A549 (cell line): ENCODE measurements around the gene TRAF7. TPM values are rescaled to one million over a fixed set of nuclear protein-coding genes. Genes with fewer than 3 reads are reported as not detected.
A peak's percentile ranks its signal among the peaks of the same experiment; 100 is the strongest.
"Not testable (repeated sequence)": the region's sequence is repeated elsewhere in the genome, so short reads cannot be mapped to it uniquely, and the experiment has no call there.

ENCODE experiments used
- ATAC-seq, 2 experiments: fragments of 200-7000 bp in 1 of 2; fragments of >200 bp in 1 of 2; cut with Nextera tagmentation in 1 of 2; cut with Tn5 transposase in 1 of 2; 3 replicates each; pipeline versions ENCODE4 v1.8.0 to v1.9.1; 2018 to 2020; ENCODE audit warnings: mild to moderate bottlenecking in 1 of 2, moderate library complexity in 1 of 2
- CTCF ChIA-PET: fragments of 300-600 bp; sonication (Branson Sonifier 250); formaldehyde crosslinking; extraction: SDS; loops from one replicate; lab custom pipeline; 2021; ENCODE audit warnings: antibody characterized with exemption, inconsistent platforms; lab: Yijun Ruan, JAX
- POLR2A ChIA-PET: fragments of 350-600 bp; formaldehyde crosslinking; extraction: SDS; loops from one replicate; lab custom pipeline; 2021; ENCODE audit warnings: antibody characterized with exemption, inconsistent platforms; lab: Yijun Ruan, JAX
- DNase-seq, 2 experiments: peaks; one replicate each; pipeline versions ENCODE4 v3.0.0 to v3.0.0-alpha.2; 2011 to 2016; ENCODE audit warnings: low read depth in 1 of 2, low spot score in 1 of 2
- FAIRE-seq: peaks from 2 replicates; lab custom pipeline; 2011; peaks lifted over from hg19 to GRCh38; lab: Jason Lieb, UNC
- H3K27ac ChIP-seq, 2 experiments: fragments of >200 bp; sonication (Bioruptor Twin); formaldehyde crosslinking; 3 replicates each; pipeline ENCODE4 v1.5.1; 2016 to 2017
- H3K4me1 ChIP-seq: fragments of >200 bp; sonication (Bioruptor Twin); formaldehyde crosslinking; 3 replicates; pipeline ENCODE4 v1.6.1; 2016
- H3K4me2 ChIP-seq: fragments of >200 bp; sonication (Bioruptor Twin); formaldehyde crosslinking; 3 replicates; pipeline ENCODE4 v1.6.1; 2016
- H3K4me3 ChIP-seq: fragments of >200 bp; sonication (Bioruptor Twin); formaldehyde crosslinking; 3 replicates; pipeline ENCODE4 v1.5.1; 2016
- H3K9me3 ChIP-seq: fragments of >200 bp; sonication (Bioruptor Twin); formaldehyde crosslinking; 3 replicates; pipeline ENCODE4 v1.6.1; 2016
- WGBS: methylation state at CpG from one replicate; pipeline ENCODE4 v1.1.6; 2017; ENCODE audit errors: missing lambda C conversion rate; 5-methylcytosine and 5-hydroxymethylcytosine counted together
- polyA plus RNA-seq, 4 experiments: library from polyadenylated mRNA; depleted of rRNA in 3 of 4; stranded (reverse); fragments of >200 nt; fragmentation: RNase III in 1 of 4; extraction: RNeasy Plus Mini Kit Qiagen cat#74134 plus additional on column Dnase treatment in 1 of 4; gene quantifications; 2 replicates in 3 of 4; 3 replicates in 1 of 4; pipeline ENCODE4 v1.2.3, GENCODE V29; 2011 to 2017

Gene TRAF7
- polyA plus RNA-seq, 2 of the 4 experiments (the other 2 are of a cell fraction): 31.9 to 50.0 TPM

DNA sequence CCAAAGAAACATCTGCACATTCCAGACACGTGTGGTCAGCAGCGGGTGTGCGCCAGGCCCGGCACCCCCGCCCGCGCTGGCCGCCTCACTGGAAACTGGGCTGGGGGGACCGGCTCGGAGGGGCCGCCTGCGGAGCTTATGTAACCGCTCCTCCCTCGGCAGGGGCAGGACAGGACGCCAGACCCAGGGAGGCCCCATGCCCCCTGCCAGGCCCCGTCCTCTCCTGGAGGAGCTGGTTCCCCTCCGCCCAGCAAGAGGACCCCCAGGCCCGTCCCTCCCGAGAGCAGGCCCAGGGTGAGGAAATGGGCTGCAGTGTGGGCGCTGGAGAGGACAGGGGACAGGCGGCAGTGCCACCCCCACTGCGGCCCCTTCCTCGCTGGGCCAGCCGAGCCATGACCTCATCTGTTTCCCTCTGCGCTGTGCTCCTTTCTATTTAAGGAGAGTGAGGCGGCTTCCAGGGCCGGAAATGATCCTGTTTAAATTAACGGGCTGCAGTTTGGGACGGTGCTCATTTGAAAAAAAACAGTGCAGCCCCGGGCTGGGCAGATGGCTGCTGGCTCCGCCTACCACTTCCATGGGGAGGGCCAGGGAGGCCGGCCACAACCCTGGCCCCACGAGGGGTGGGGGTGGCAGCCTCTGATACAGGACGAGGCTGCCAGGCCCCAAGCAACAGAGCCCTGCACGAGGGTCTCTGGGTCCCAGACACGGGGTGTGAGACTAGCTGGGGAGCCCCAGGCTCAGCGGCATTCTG lies 30.7 kb upstream of the TRAF7 start:
- peaks cover 18% of the 10 kb centered on the region for H3K4me1 ChIP-seq
- DNase-seq, H3K4me3 ChIP-seq, FAIRE-seq, ATAC-seq, POLR2A ChIA-PET, H3K4me2 ChIP-seq, CTCF ChIA-PET, H3K9me3 ChIP-seq: not testable (repeated sequence)
- H3K27ac ChIP-seq: 0 out of 6 replicates have a peak overlapping the region, but pooled peaks of 1 of the 2 experiments have one; percentile 8
- WGBS: 82% methylated on average over 29 of the region's 37 CpGs

DNA sequence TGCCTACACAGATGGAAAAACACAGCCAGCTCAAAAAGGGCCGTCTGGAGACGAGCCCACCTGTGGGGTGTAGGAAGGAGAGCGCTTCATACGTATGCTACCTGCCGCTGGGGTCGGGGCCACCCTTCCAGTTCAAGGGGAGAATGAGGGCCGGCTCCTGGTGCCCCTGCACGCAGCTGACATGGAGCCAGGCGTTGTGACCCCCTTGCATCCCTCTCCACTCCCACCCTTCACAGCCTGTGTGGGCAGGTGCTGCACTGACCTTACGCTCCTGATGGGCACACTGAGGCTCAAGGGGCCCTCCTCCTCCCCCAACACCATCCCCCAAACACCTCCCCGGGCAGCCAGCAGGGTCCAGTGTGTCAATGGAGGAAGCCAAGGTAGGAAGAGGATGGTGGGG lies 30.0 kb upstream of the TRAF7 start:
- H3K27ac ChIP-seq, H3K4me3 ChIP-seq, ATAC-seq, FAIRE-seq, DNase-seq, H3K9me3 ChIP-seq, H3K4me2 ChIP-seq, POLR2A ChIA-PET, CTCF ChIA-PET: not testable (repeated sequence)
- peaks cover 18% of the 10 kb centered on the region for H3K4me1 ChIP-seq
- WGBS: 78% methylated on average over 10 of the region's 11 CpGs

DNA sequence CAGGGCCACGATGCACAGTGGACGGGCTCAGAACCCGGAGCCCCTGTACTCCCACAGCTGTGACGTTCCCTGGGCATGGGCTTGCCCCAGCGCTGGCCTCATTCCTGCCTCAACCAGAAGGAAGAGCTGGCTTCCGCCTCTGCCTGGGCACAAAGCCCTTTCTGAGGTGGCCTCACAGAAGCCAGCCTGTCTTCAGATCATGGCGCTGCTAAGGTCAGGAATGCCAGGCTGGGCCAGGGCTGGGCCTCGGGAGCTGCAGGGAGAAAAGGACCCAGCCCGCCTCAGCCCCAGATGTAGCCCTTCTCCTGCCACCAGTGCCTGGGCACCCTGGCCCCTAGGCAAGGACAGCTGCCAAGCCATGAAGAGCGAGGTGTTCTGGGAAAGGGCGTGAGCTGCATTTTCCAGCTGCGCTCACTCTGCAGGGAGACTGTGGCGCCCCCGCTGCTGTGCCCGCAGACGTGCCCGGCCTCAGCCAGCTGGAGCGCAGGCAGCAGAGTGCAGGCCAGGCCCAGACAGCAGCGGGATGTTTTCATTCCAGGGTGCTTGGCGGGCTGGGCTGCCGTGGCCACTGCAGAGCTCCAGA lies 29.3 kb upstream of the TRAF7 start:
- not testable (repeated sequence) for H3K27ac ChIP-seq, ATAC-seq
- CTCF ChIA-PET: interaction anchor here (1.0 to 1.7 kb wide), 2 partner anchors 14 to 123 kb away, joined by 3 to 9 read pairs; no protein-coding TSS in a partner anchor

DNA sequence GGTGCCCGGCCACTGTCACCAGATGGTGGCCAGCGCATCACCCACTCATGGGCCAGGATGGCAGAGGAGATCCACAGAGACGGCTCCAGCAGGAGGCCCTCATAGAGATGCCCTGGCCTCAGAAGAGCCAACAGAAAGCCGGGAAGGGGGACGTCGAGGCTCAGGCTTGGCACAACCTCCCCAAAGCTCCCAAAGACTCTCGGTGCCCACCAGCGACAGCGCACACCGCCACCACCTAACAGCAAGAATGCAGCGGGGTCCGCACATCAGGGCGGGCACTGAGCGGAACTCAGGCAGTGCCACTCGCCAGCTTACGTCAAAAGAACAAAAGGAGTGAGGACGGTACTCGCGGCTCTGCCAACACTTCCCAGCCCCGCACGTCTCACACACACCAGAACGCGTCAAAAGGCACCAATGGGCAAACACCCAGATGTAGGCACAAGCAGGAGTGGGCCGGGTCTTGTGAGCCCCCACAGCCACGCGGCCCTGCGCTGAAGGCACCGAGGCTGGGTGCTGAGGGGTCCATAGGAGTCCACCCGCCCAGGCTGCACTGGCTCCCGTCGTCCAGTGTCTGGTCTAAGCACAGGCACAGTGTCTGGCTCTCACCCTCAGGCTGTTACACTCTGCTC lies 28.5 kb upstream of the TRAF7 start:
- DNase-seq, H3K4me3 ChIP-seq, POLR2A ChIA-PET, FAIRE-seq, H3K9me3 ChIP-seq: not testable (repeated sequence)
- Histone ChIP-seq H3K4me1 (peaks cover 18% of the 10 kb centered on the region), H3K4me2 (peak overlapping the region; percentile 59; the same call in 2 of the 3 replicates), H3K27ac (peak overlapping the region; percentile 38 to 69; a peak in 4 of 6 replicates)
- 95% methylated on average over 31 of the region's 31 CpGs for WGBS
- CTCF ChIA-PET: interaction anchor here (1.0 to 1.7 kb wide), 2 partner anchors 13 to 123 kb away, joined by 3 to 9 read pairs; no protein-coding TSS in a partner anchor
- peak in 1 of 2 experiments; percentile 22; a peak in 3 of 6 replicates for ATAC-seq

More for the DNA sequence above, 29.3 kb upstream of the TRAF7 start:
- FAIRE-seq, DNase-seq, POLR2A ChIA-PET, H3K9me3 ChIP-seq, H3K4me2 ChIP-seq, H3K4me3 ChIP-seq: not testable (repeated sequence)
- peaks cover 18% of the 10 kb centered on the region for H3K4me1 ChIP-seq
- WGBS: 89% methylated on average over 15 of the region's 21 CpGs

DNA sequence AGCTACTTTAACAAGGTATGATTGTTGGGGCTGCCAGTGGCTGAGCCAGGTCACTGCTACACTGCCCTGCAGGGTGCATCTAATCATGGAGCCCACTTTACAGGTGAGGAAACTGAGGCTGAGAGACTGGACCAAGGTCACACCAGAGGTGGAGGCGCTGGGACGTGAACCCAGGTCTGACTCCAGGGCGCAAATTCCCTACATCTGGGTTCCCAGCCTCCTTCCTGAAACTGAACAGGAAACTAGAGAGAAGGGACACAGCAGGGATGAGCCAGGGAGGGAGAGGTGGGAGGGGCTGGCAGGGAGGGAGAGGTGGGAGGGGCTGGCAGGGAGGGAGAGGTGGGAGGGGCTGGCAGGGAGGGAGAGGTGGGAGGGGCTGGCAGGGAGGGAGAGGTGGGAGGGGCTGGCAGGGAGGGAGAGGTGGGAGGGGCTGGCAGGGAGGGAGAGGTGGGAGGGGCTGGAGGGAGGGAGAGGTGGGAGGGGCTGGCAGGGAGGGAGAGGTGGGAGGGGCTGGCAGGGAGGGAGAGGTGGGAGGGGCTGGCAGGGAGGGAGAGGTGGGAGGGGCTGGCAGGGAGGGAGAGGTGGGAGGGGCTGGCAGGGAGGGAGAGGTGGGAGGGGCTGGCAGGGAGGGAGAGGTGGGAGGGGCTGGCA lies 27.8 kb upstream of the TRAF7 start:
- POLR2A ChIA-PET, FAIRE-seq, H3K4me3 ChIP-seq, H3K9me3 ChIP-seq: not testable (repeated sequence)
- DNase-seq (peak in 1 of 2 experiments; percentile 61), ATAC-seq (peak; percentile 42 to 59; a peak in 5 of 6 replicates)
- Histone ChIP-seq H3K4me1 (peaks cover 18% of the 10 kb centered on the region), H3K27ac (peak overlapping the region; percentile 38 to 69; a peak in 4 of 6 replicates), H3K4me2 (peak overlapping the region; percentile 59; the same call in 2 of the 3 replicates)
- WGBS: 0% methylated on average over 3 of the region's 3 CpGs
- CTCF ChIA-PET: interaction anchor here (1.7 kb wide), 1 partner anchor 12 kb away, joined by 9 read pairs; no protein-coding TSS in a partner anchor

DNA sequence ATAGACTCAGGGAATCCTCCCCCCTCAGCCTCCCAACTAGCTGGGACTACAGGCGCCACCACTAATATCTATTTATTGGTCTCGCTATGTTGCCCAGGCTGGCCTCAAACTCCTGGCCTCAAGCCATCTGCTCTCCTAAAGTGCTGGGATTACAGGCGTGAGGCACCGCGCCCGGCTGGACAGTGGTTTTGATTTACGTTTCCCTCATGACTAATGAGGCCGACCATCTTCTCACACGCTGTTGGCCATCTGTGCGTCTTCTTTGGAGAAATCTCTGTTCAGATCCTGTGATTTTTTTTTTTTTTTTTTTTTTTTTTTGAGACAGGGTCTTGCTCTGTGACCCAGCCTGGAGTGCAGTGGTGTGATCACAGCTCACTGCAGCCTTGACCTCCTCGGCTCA lies 26.3 kb upstream of the TRAF7 start:
- FAIRE-seq, H3K9me3 ChIP-seq, POLR2A ChIA-PET, DNase-seq, H3K4me3 ChIP-seq: not testable (repeated sequence)
- Histone ChIP-seq H3K27ac (peak overlapping the region in 1 of 2 experiments; percentile 98; a peak in 3 of 6 replicates), H3K4me1 (peaks cover 18% of the 10 kb centered on the region), H3K4me2 (peak overlapping the region; percentile 87)
- CTCF ChIA-PET: interaction anchor here (1.1 kb wide), 1 partner anchor 23 kb away, joined by 3 read pairs; no protein-coding TSS in a partner anchor
- peak in 1 of 2 experiments; percentile 6; a peak in 1 of 6 replicates for ATAC-seq
- 70% methylated on average over 10 of the region's 11 CpGs for whole genome bisulfite sequencing

DNA sequence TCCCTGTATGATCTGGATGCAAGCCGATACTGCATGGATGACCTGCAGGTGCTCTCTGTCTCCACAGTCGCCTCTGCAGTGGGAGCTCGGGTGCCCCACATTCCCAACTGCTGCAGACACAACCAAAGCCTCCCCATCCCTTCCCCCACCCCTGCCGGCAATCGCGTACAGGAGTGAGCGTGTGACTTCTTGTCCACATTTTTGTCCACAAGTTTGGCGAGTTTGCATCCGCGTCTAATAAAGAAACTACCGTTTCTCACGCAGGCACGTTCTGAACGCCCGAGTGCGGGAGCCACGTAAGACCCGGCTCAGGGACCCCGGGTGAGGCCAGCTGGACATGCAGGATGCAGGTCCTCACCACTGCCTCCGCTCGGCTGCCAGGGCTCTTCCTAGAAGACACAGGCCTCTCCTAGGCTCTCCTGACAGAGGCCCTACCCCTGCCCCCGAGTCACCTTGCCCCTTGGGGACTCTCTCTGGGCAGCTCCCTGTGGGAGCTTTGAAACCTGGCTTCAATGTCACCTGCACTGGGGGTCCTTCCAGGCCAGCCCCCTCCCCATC lies 25.6 kb upstream of the TRAF7 start:
- DNase-seq, H3K9me3 ChIP-seq, POLR2A ChIA-PET, ATAC-seq, CTCF ChIA-PET, H3K27ac ChIP-seq, FAIRE-seq, H3K4me3 ChIP-seq, H3K4me2 ChIP-seq: not testable (repeated sequence)
- 91% methylated on average over 22 of the region's 22 CpGs for WGBS
- peaks cover 15% of the 10 kb centered on the region for H3K4me1 ChIP-seq

DNA sequence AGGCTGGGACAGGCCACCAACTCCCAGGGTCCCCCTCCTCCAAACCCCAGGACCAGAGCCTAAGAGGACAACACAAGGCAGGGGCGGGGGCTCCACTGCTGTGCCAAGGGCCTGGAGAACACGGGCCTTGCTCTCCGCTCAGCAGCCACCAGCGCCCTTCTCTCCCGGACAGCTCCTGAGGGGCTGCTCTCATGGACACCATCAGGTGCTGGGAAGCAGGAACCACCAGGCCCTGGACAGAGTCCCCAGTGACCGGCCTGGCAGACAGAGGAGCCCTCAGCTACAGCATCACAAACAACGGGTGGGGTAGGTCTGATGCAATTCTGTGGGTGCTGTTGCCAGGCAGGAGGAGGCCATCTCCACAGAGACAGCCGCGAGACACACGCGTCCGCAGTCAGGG lies 21.8 kb upstream of the TRAF7 start:
- ATAC-seq, H3K4me3 ChIP-seq, H3K9me3 ChIP-seq, POLR2A ChIA-PET, CTCF ChIA-PET, H3K4me1 ChIP-seq, DNase-seq, FAIRE-seq: not testable (repeated sequence)
- WGBS: no CpG with 5 or more reads among the region's 12 CpGs
- peak overlapping the region; percentile 44; the same call in 2 of the 3 replicates for H3K4me2 ChIP-seq
- H3K27ac ChIP-seq: peak overlapping the region in 1 of 2 experiments; percentile 60; a peak in 1 of 6 replicates

DNA sequence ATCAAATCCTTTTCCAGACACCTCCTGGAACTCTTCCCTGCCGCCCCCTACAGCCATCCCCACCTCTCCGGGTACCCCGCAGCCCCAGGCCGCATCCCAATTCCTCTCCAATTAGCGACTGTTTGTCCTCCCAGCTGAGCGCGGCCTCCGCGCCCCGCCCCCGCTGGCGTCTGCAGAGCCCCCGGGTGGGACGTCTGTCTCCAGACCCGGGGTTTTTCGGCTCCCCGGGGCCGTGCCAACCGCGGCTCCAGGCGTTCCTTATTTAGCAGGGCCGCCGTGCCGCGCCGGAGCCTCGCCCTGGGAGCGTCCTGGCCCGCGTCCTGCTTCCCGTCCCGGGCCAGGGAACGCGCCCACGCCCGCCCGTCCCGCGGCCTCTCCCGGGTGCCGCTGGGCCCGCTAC lies 20.5 kb upstream of the TRAF7 start:
- H3K9me3 ChIP-seq, FAIRE-seq, CTCF ChIA-PET, H3K4me1 ChIP-seq, DNase-seq, ATAC-seq, POLR2A ChIA-PET: not testable (repeated sequence)
- 2% methylated on average over 6 of the region's 42 CpGs for WGBS
- Histone ChIP-seq H3K4me3 (peak overlapping the region; percentile 74), H3K27ac (peak overlapping the region; percentile 82 to 96), H3K4me2 (peak overlapping the region; percentile 67)
